Esophagus squamous epithelium (tissue), 4 donors: ENCODE data around the gene ZNF407.

Experiments
- CTCF ChIP-seq, 6 experiments: fragments of 450-650 bp in 4 of 6; fragments of 200-600 bp in 2 of 6; sonication (generic) in 2 of 6; IDR thresholded peaks; one replicate each; pipeline ENCODE4 v1.5.1; 2016 to 2019; ENCODE audit warnings: antibody characterized with exemption in 6 of 6, mild to moderate bottlenecking in 4 of 6, moderate library complexity in 4 of 6
- POLR2A ChIP-seq, 4 donors: fragments of 450-650 bp; IDR thresholded peaks; one replicate each; pipeline ENCODE4 v1.6.1; 2017; ENCODE audit warnings: antibody characterized with exemption in 4 of 4, mild to moderate bottlenecking in 4 of 4, moderate library complexity in 3 of 4

- TF ChIP-seq CTCF (IDR thresholded peaks at IDR 0.05) (no peak), POLR2A (IDR thresholded peaks at IDR 0.05) (no peak)
Measured at GRCh38 chr18:74873629-74874028, 276.0 kb downstream of the ZNF407 start.
